K562 (cell line): ENCODE measurements around the gene ZNF709.

Experiments
- EP300 ChIP-seq: IDR thresholded peaks from 2 replicates; pipeline ENCODE4 v1.6.1; 2012; ENCODE audit warnings: low read length, improper control_type of control experiment
- FOXJ3 ChIP-seq: sonication (generic); formaldehyde crosslinking; IDR thresholded peaks from 2 replicates; pipeline ENCODE4 v1.4.0; 2020; ENCODE audit warnings: mild to moderate bottlenecking, missing genetic modification reagents
- IRF2 ChIP-seq: sonication (generic); formaldehyde crosslinking; IDR thresholded peaks from 2 replicates; pipeline ENCODE4 v1.8.1; 2022; ENCODE audit warnings: mild to moderate bottlenecking, missing genetic modification reagents
- JUN ChIP-seq, 2 experiments: sonication (generic) in 1 of 2; formaldehyde crosslinking in 1 of 2; IDR thresholded peaks; 2 replicates each; pipeline versions ENCODE4 v1.6.1 to v1.8.0; 2012 to 2022; ENCODE audit warnings: borderline replicate concordance in 2 of 2, mild to moderate bottlenecking in 2 of 2, improper control_type of control experiment in 1 of 2, low read depth in 1 of 2, low read length in 1 of 2, missing genetic modification reagents in 1 of 2
- NFIC ChIP-seq: fragments of 450-650 bp; IDR thresholded peaks from 2 replicates; pipeline ENCODE4 v1.6.1; 2017; ENCODE audit warnings: mild to moderate bottlenecking, inconsistent platforms
- THAP12 ChIP-seq: fragments of 250-450 bp; sonication (Bioruptor Pico); IDR thresholded peaks from 2 replicates; pipeline ENCODE4 v1.9.0; 2021; ENCODE audit warnings: mild to moderate bottlenecking, inconsistent platforms
- YY1 ChIP-seq, 3 experiments: IDR thresholded peaks; 2 replicates each; pipeline ENCODE4 v1.6.1; 2011; ENCODE audit warnings: low read length in 2 of 3, mild to moderate bottlenecking in 2 of 3, moderate library complexity in 2 of 3, borderline replicate concordance in 1 of 3, control low read depth in 1 of 3, low read depth in 1 of 3; ENCODE audit not compliant: insufficient read depth in 3 of 3, insufficient replicate concordance in 2 of 3, control insufficient read depth in 1 of 3, insufficient read length in 1 of 3; ENCODE audit errors: extremely low read depth in 1 of 3
- TF ChIP-seq, protein P1 (sequence below), 2 experiments: IDR thresholded peaks; 2 replicates each; pipeline ENCODE4 v1.6.1; 2011; ENCODE audit warnings: borderline replicate concordance in 1 of 2, control low read depth in 1 of 2, low read depth in 1 of 2, low read length in 1 of 2, mild to moderate bottlenecking in 1 of 2, mixed read lengths in 1 of 2, moderate library complexity in 1 of 2; ENCODE audit not compliant: insufficient read depth in 1 of 2, insufficient read length in 1 of 2, poor library complexity in 1 of 2, severe bottlenecking in 1 of 2; ENCODE audit errors: extremely low read depth in 1 of 2
- TF ChIP-seq, protein P2 (sequence below): sonication (generic); formaldehyde crosslinking; IDR thresholded peaks from 2 replicates; pipeline ENCODE4 v1.9.0; 2022; ENCODE audit warnings: mild to moderate bottlenecking, missing genetic modification reagents

GRCh38 chr19:12482509-12482886 lies 2.1 kb downstream of the ZNF709 start:
- no peak for TF ChIP-seq YY1 (IDR thresholded peaks at IDR 0.05; ENCODE audit: borderline replicate concordance in 1 of 3, control insufficient read depth in 1 of 3, extremely low read depth in 1 of 3, insufficient read depth in 3 of 3, insufficient read length in 1 of 3, insufficient replicate concordance in 2 of 3, low read depth in 1 of 3, low read length in 2 of 3)
- no peak for TF ChIP-seq IRF2 (CRISPR knock-in tag)
- no peak for TF ChIP-seq NFIC
- TF ChIP-seq, protein P1, sequence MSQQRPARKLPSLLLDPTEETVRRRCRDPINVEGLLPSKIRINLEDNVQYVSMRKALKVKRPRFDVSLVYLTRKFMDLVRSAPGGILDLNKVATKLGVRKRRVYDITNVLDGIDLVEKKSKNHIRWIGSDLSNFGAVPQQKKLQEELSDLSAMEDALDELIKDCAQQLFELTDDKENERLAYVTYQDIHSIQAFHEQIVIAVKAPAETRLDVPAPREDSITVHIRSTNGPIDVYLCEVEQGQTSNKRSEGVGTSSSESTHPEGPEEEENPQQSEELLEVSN (IDR thresholded peaks at IDR 0.05; ENCODE audit: borderline replicate concordance in 1 of 2, extremely low read depth in 1 of 2, insufficient read depth in 1 of 2, insufficient read length in 1 of 2, low read depth in 1 of 2, low read length in 1 of 2, poor library complexity in 1 of 2, severe bottlenecking in 1 of 2), result no peak
- TF ChIP-seq, protein P2, sequence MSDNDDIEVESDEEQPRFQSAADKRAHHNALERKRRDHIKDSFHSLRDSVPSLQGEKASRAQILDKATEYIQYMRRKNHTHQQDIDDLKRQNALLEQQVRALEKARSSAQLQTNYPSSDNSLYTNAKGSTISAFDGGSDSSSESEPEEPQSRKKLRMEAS (CRISPR knock-in tag), result no peak
- TF ChIP-seq FOXJ3 (CRISPR knock-in tag), result no peak
- TF ChIP-seq THAP12 (CRISPR knock-in tag), result no peak
- TF ChIP-seq JUN (IDR thresholded peaks at IDR 0.05; ENCODE audit: borderline replicate concordance, low read depth, low read length), result no peak
- TF ChIP-seq JUN (CRISPR knock-in tag; IDR thresholded peaks at IDR 0.05; ENCODE audit: borderline replicate concordance), result no peak
- TF ChIP-seq EP300, result no peak
